Mesenchymal stem cell (in vitro differentiated cells and primary cell): ENCODE data around the gene PRKG1.

Source experiments
- DNase-seq: peaks from one replicate; pipeline ENCODE4 v3.0.0-alpha.2; 2013
- H2AFZ ChIP-seq: one replicate; pipeline ENCODE4 v1.6.1; 2013; ENCODE audit warnings: low read depth, mild to moderate bottlenecking, control low read depth, inconsistent platforms, low read length, moderate library complexity
- H2AK5ac ChIP-seq: 2 replicates; pipeline ENCODE4 v1.6.1; 2013; ENCODE audit warnings: low read length, moderate library complexity, mild to moderate bottlenecking, inconsistent platforms; ENCODE audit not compliant: severe bottlenecking
- H2BK120ac ChIP-seq: one replicate; pipeline ENCODE4 v1.6.1; 2013; ENCODE audit warnings: low read depth, mild to moderate bottlenecking, inconsistent platforms, low read length, moderate library complexity
- H2BK12ac ChIP-seq, 2 experiments: one replicate each; pipeline ENCODE4 v1.6.1; 2013; ENCODE audit warnings: inconsistent platforms in 2 of 2, low read length in 2 of 2, mild to moderate bottlenecking in 2 of 2, moderate library complexity in 2 of 2, control low read depth in 1 of 2
- H2BK15ac ChIP-seq: one replicate; pipeline ENCODE4 v1.6.1; 2013; ENCODE audit warnings: mild to moderate bottlenecking, low read depth, inconsistent platforms; ENCODE audit not compliant: poor library complexity, severe bottlenecking
- H2BK5ac ChIP-seq: 2 replicates; pipeline ENCODE4 v1.6.1; 2013; ENCODE audit warnings: low read depth, mild to moderate bottlenecking, low read length, control low read depth, inconsistent platforms; ENCODE audit not compliant: poor library complexity, severe bottlenecking
- H3K14ac ChIP-seq, 2 experiments: one replicate each; pipeline ENCODE4 v1.6.1; 2013; ENCODE audit warnings: inconsistent platforms in 2 of 2, low read length in 2 of 2, control low read depth in 1 of 2, mild to moderate bottlenecking in 1 of 2, moderate library complexity in 1 of 2
- H3K18ac ChIP-seq, 2 experiments: one replicate each; pipeline ENCODE4 v1.6.1; 2013; ENCODE audit warnings: inconsistent platforms in 2 of 2, low read length in 2 of 2, control low read depth in 1 of 2, low read depth in 1 of 2, mild to moderate bottlenecking in 1 of 2
- H3K23ac ChIP-seq, 2 experiments: one replicate each; pipeline ENCODE4 v1.6.1; 2013; ENCODE audit warnings: inconsistent platforms in 2 of 2, low read length in 2 of 2, mild to moderate bottlenecking in 2 of 2, moderate library complexity in 2 of 2, control low read depth in 1 of 2
- H3K27ac ChIP-seq: 2 replicates; pipeline ENCODE4 v1.5.1; 2013; ENCODE audit warnings: mild to moderate bottlenecking, moderate library complexity, low read length, control low read depth, inconsistent platforms; ENCODE audit not compliant: poor library complexity, severe bottlenecking
- H3K27me3 ChIP-seq, 2 experiments: 2 replicates each; pipeline versions ENCODE4 v1.6.1 to v1.7.0; 2013; ENCODE audit warnings: low read length in 2 of 2, mild to moderate bottlenecking in 2 of 2, moderate library complexity in 2 of 2, control low read depth in 1 of 2, inconsistent platforms in 1 of 2; ENCODE audit not compliant: control insufficient read depth in 1 of 2, insufficient read depth in 1 of 2
- H3K36me3 ChIP-seq, 2 experiments: 2 replicates each; pipeline versions ENCODE4 v1.6.1 to v1.7.0; 2013; ENCODE audit warnings: low read length in 2 of 2, control low read depth in 1 of 2, inconsistent platforms in 1 of 2, low read depth in 1 of 2, mild to moderate bottlenecking in 1 of 2; ENCODE audit not compliant: insufficient read depth in 2 of 2, control insufficient read depth in 1 of 2
- H3K4ac ChIP-seq, 2 experiments: one replicate each; pipeline ENCODE4 v1.6.1; 2013; ENCODE audit warnings: inconsistent platforms in 2 of 2, low read length in 2 of 2, mild to moderate bottlenecking in 2 of 2, moderate library complexity in 2 of 2, control low read depth in 1 of 2, low read depth in 1 of 2
- H3K4me1 ChIP-seq: 2 replicates; pipeline ENCODE4 v1.6.1; 2013; ENCODE audit warnings: low read depth, low read length, control low read depth; ENCODE audit not compliant: control insufficient read depth, insufficient read depth
- H3K4me2 ChIP-seq: 2 replicates; pipeline ENCODE4 v1.6.1; 2013; ENCODE audit warnings: low read length, mild to moderate bottlenecking, inconsistent platforms; ENCODE audit not compliant: poor library complexity, severe bottlenecking
- H3K4me3 ChIP-seq, 2 experiments: 2 replicates each; pipeline versions ENCODE4 v1.5.1 to v1.7.0; 2013; ENCODE audit warnings: low read length in 2 of 2, mild to moderate bottlenecking in 2 of 2, control low read depth in 1 of 2, low read depth in 1 of 2; ENCODE audit not compliant: insufficient read depth in 1 of 2
- H3K79me1 ChIP-seq: replicated peaks from 2 replicates; pipeline ENCODE4 v1.6.1; 2013; ENCODE audit warnings: mild to moderate bottlenecking, control low read depth, low read length, inconsistent platforms; ENCODE audit not compliant: poor library complexity, severe bottlenecking
- H3K9ac ChIP-seq: 2 replicates; pipeline ENCODE4 v1.7.0; 2013; ENCODE audit warnings: mild to moderate bottlenecking, low read length, moderate library complexity
- H3K9me3 ChIP-seq: 2 replicates; pipeline ENCODE4 v1.7.0; 2013; ENCODE audit warnings: mild to moderate bottlenecking, low read length; ENCODE audit not compliant: control insufficient read depth
- H4K8ac ChIP-seq: one replicate; pipeline ENCODE4 v1.6.1; 2013; ENCODE audit warnings: inconsistent platforms, mild to moderate bottlenecking, low read length, moderate library complexity
- H4K91ac ChIP-seq: one replicate; pipeline ENCODE4 v1.6.1; 2013; ENCODE audit warnings: mild to moderate bottlenecking, low read length, inconsistent platforms
- WGBS: methylation state at CpG from one replicate; pipeline ENCODE4 v1.1.7; 2013; ENCODE audit warnings: mixed read lengths; 5-methylcytosine and 5-hydroxymethylcytosine counted together

Gene PRKG1

GRCh38 chr10:52316500-52316899 lies 1242.2 kb downstream of the PRKG1 start:
- no peak overlapping the region for H3K4me2 ChIP-seq
- H2BK15ac ChIP-seq = no peak overlapping the region
- no peaks in the 10 kb centered on the region for H3K9me3 ChIP-seq
- no peaks in the 10 kb centered on the region for H3K27me3 ChIP-seq
- peak overlapping the region in 1 of 2 experiments; percentile 16 for H3K4ac ChIP-seq
- H2BK12ac ChIP-seq = peak overlapping the region in 1 of 2 experiments; percentile 61
- H4K8ac ChIP-seq = no peak overlapping the region
- H3K4me1 ChIP-seq = peaks cover 8% of the 10 kb centered on the region
- peak overlapping the region; percentile 91 for H3K9ac ChIP-seq
- WGBS = 88% methylated on average over 4 of the region's 4 CpGs
- H3K23ac ChIP-seq = no peak overlapping the region
- H2AFZ ChIP-seq = no peak overlapping the region
- peaks cover 0 to 21% of the 10 kb centered on the region in 2 experiments for H3K36me3 ChIP-seq
- no peak overlapping the region for H4K91ac ChIP-seq
- H3K18ac ChIP-seq = peak overlapping the region in 1 of 2 experiments; percentile 35
- no peak overlapping the region for H2BK120ac ChIP-seq
- H2BK5ac ChIP-seq = no peak overlapping the region
- no peak overlapping the region for H3K14ac ChIP-seq
- no peak overlapping the region for H2AK5ac ChIP-seq
- peak overlapping the region in 1 of 2 experiments; percentile 87 for H3K4me3 ChIP-seq
- no peak overlapping the region for H3K27ac ChIP-seq
- DNase-seq = no peak
- H3K79me1 ChIP-seq = peaks cover 3% of the 10 kb centered on the region

- Histone ChIP-seq H3K79me1 (peaks cover 3% of the 10 kb centered on the region), H3K14ac (no peak overlapping the region), H3K36me3 (peaks cover 0 to 21% of the 10 kb centered on the region in 2 experiments), H3K9ac (peak overlapping the region; percentile 91), H2BK5ac (peak overlapping the region; percentile 3), H3K18ac (no peak overlapping the region), H2AK5ac (no peak overlapping the region), H3K4me1 (peaks cover 6% of the 10 kb centered on the region), H3K27me3 (no peaks in the 10 kb centered on the region), H3K23ac (no peak overlapping the region), H4K8ac (no peak overlapping the region), H2BK120ac (no peak overlapping the region), H3K9me3 (no peaks in the 10 kb centered on the region), H2AFZ (no peak overlapping the region), H3K4me3 (peak overlapping the region in 1 of 2 experiments; percentile 87), H3K4me2 (no peak overlapping the region), H2BK15ac (no peak overlapping the region), H3K27ac (peak overlapping the region; percentile 91), H3K4ac (peak overlapping the region in 1 of 2 experiments; percentile 22), H2BK12ac (no peak overlapping the region), H4K91ac (no peak overlapping the region)
- 0% methylated on average over 3 of the region's 5 CpGs for WGBS
- DNase-seq = peak; percentile 47
These were observed 1243.9 kb downstream of the PRKG1 start for GRCh38 chr10:52318136-52318701.

GRCh38 chr10:52318822-52319464 lies 1244.7 kb downstream of the PRKG1 start:
- Histone ChIP-seq H3K18ac (no peak overlapping the region), H3K27ac (peak overlapping the region; percentile 53), H2AFZ (no peak overlapping the region), H2AK5ac (no peak overlapping the region), H4K91ac (no peak overlapping the region), H3K27me3 (no peaks in the 10 kb centered on the region), H3K4me2 (no peak overlapping the region), H3K23ac (no peak overlapping the region), H4K8ac (no peak overlapping the region), H2BK12ac (no peak overlapping the region), H2BK120ac (no peak overlapping the region), H3K4ac (no peak overlapping the region), H3K36me3 (peaks cover 0 to 21% of the 10 kb centered on the region in 2 experiments), H2BK15ac (no peak overlapping the region), H3K9ac (peak overlapping the region; percentile 91), H3K14ac (no peak overlapping the region), H3K9me3 (no peaks in the 10 kb centered on the region), H3K4me3 (no peak overlapping the region), H2BK5ac (no peak overlapping the region), H3K79me1 (peaks cover 3% of the 10 kb centered on the region), H3K4me1 (peaks cover 5% of the 10 kb centered on the region)
- peak; percentile 89 for DNase-seq
- WGBS = 0% methylated on average over 2 of the region's 7 CpGs

- H4K91ac ChIP-seq = no peak overlapping the region
- no peak overlapping the region for H3K4me2 ChIP-seq
- H2BK5ac ChIP-seq = no peak overlapping the region
- no peak overlapping the region for H2AK5ac ChIP-seq
- H3K23ac ChIP-seq = no peak overlapping the region
- H3K14ac ChIP-seq = no peak overlapping the region
- peak; percentile 19 for DNase-seq
- no peak overlapping the region for H3K4me3 ChIP-seq
- no peak overlapping the region for H2AFZ ChIP-seq
- H3K9ac ChIP-seq = peak overlapping the region; percentile 32
- no peak overlapping the region for H4K8ac ChIP-seq
- no peak overlapping the region for H2BK12ac ChIP-seq
- H3K27ac ChIP-seq = no peak overlapping the region
- no peak overlapping the region for H3K18ac ChIP-seq
- no peak overlapping the region for H2BK15ac ChIP-seq
- H3K27me3 ChIP-seq = no peaks in the 10 kb centered on the region
- H3K36me3 ChIP-seq = peaks cover 0 to 21% of the 10 kb centered on the region in 2 experiments
- H3K4me1 ChIP-seq = no peaks in the 10 kb centered on the region
- WGBS = no CpG with 5 or more reads among the region's 2 CpGs
- no peaks in the 10 kb centered on the region for H3K9me3 ChIP-seq
- H2BK120ac ChIP-seq = no peak overlapping the region
- H3K4ac ChIP-seq = no peak overlapping the region
- H3K79me1 ChIP-seq = no peaks in the 10 kb centered on the region
These were observed 1245.6 kb downstream of the PRKG1 start for GRCh38 chr10:52319926-52320325.
